IMR-90 (cell line): ENCODE measurements around the gene NKX1-1. TPM values are rescaled to one million over a fixed set of nuclear protein-coding genes. Genes with fewer than 3 reads are reported as not detected.

Experiments
- ATAC-seq: fragments of 200-7000 bp; cut with Tn5 transposase; 2 replicates; pipeline ENCODE4 v1.9.1; 2020; ENCODE audit warnings: low read depth, mild to moderate bottlenecking, moderate library complexity
- BruUV-seq: library from RNA; stranded (reverse); fragments of 400-500 nt; replicated peaks from 2 replicates; lab custom pipeline; 2021; lab: Mats Ljungman, UMichigan
- CTCF ChIA-PET: fragments of 300-600 bp; formaldehyde crosslinking; extraction: SDS; loops from one replicate; lab custom pipeline; 2021; ENCODE audit warnings: antibody characterized with exemption; lab: Yijun Ruan, JAX
- POLR2A ChIA-PET: fragments of 300-600 bp; sonication (Branson Sonifier 250); formaldehyde crosslinking; loops from one replicate; lab custom pipeline; 2022; ENCODE audit warnings: antibody characterized with exemption; ENCODE audit not compliant: unreplicated experiment; lab: Charles Lee
- DNase-seq: peaks from one replicate; pipeline ENCODE4 v3.0.0; 2013
- H2AFZ ChIP-seq: replicated peaks from 2 replicates; pipeline ENCODE3; 2013; ENCODE audit warnings: low read length, mild to moderate bottlenecking; ENCODE audit not compliant: poor library complexity
- H2AK5ac ChIP-seq: 2 replicates; pipeline ENCODE4 v1.6.1; 2013; ENCODE audit warnings: low read depth, low read length, inconsistent platforms
- H2AK9ac ChIP-seq: replicated peaks from 2 replicates; pipeline ENCODE3; 2013; ENCODE audit warnings: mild to moderate bottlenecking, low read depth, low read length, moderate library complexity; ENCODE audit not compliant: poor library complexity
- H2BK120ac ChIP-seq: 2 replicates; pipeline ENCODE4 v1.6.1; 2013; ENCODE audit warnings: low read depth, low read length, inconsistent platforms
- H2BK15ac ChIP-seq: 3 replicates; pipeline ENCODE4 v1.6.1; 2013; ENCODE audit warnings: low read depth, low read length, inconsistent platforms
- H2BK20ac ChIP-seq: 2 replicates; pipeline ENCODE4 v1.6.1; 2013; ENCODE audit warnings: low read depth, mild to moderate bottlenecking, inconsistent platforms, low read length, moderate library complexity
- H2BK5ac ChIP-seq: 2 replicates; pipeline ENCODE4 v1.6.1; 2013; ENCODE audit warnings: mild to moderate bottlenecking, low read depth, low read length, inconsistent platforms; ENCODE audit not compliant: poor library complexity, severe bottlenecking
- H3K14ac ChIP-seq: replicated peaks from 2 replicates; pipeline ENCODE4 v1.6.1; 2013; ENCODE audit warnings: low read depth, low read length, inconsistent platforms
- H3K18ac ChIP-seq: 2 replicates; pipeline ENCODE4 v1.6.1; 2013; ENCODE audit warnings: low read depth, low read length, control low read depth
- H3K23ac ChIP-seq: 2 replicates; pipeline ENCODE4 v1.6.1; 2013; ENCODE audit warnings: low read depth, low read length, inconsistent platforms
- H3K27ac ChIP-seq: 2 replicates; pipeline ENCODE4 v1.5.1; 2013; ENCODE audit warnings: mild to moderate bottlenecking, control low read depth, low read length; ENCODE audit not compliant: insufficient read depth
- H3K27me3 ChIP-seq: 2 replicates; pipeline ENCODE4 v1.6.1; 2013; ENCODE audit warnings: low read length; ENCODE audit not compliant: control insufficient read depth, insufficient read depth
- H3K36me3 ChIP-seq: 2 replicates; pipeline ENCODE4 v1.6.1; 2013; ENCODE audit warnings: low read length, mixed read lengths; ENCODE audit not compliant: control insufficient read depth, insufficient read depth
- H3K4ac ChIP-seq: 2 replicates; pipeline ENCODE4 v1.6.1; 2013; ENCODE audit warnings: low read depth, low read length, inconsistent platforms
- H3K4me1 ChIP-seq: 2 replicates; pipeline ENCODE4 v1.6.1; 2013; ENCODE audit warnings: low read length, mixed read lengths; ENCODE audit not compliant: control insufficient read depth, insufficient read depth
- H3K4me2 ChIP-seq: 2 replicates; pipeline ENCODE4 v1.6.1; 2013; ENCODE audit warnings: low read depth, mild to moderate bottlenecking, control low read depth, low read length, moderate library complexity
- H3K4me3 ChIP-seq: 2 replicates; pipeline ENCODE4 v1.5.1; 2013; ENCODE audit warnings: low read depth, mild to moderate bottlenecking, control low read depth, low read length, moderate library complexity; ENCODE audit not compliant: insufficient read depth
- H3K56ac ChIP-seq: 2 replicates; pipeline ENCODE4 v1.6.1; 2013; ENCODE audit warnings: low read length, inconsistent platforms; ENCODE audit not compliant: insufficient read depth; ENCODE audit errors: extremely low read depth
- H3K79me1 ChIP-seq, 2 experiments: 2 replicates each; pipeline ENCODE4 v1.6.1; 2013; ENCODE audit warnings: low read length in 2 of 2, inconsistent platforms in 1 of 2, low read depth in 1 of 2
- H3K9ac ChIP-seq: 2 replicates; pipeline ENCODE4 v1.6.1; 2013; ENCODE audit warnings: low read depth, low read length, control low read depth
- H3K9me1 ChIP-seq: 2 replicates; pipeline ENCODE4 v1.6.1; 2013; ENCODE audit warnings: low read length, inconsistent platforms; ENCODE audit not compliant: insufficient read depth
- H3K9me3 ChIP-seq: 2 replicates; pipeline ENCODE4 v1.6.1; 2013; ENCODE audit warnings: low read length; ENCODE audit not compliant: control insufficient read depth, insufficient read depth
- H4K20me1 ChIP-seq: 2 replicates; pipeline ENCODE4 v1.6.1; 2013; ENCODE audit warnings: low read length, inconsistent platforms; ENCODE audit not compliant: insufficient read depth
- H4K5ac ChIP-seq: 2 replicates; pipeline ENCODE4 v1.6.1; 2013; ENCODE audit warnings: mild to moderate bottlenecking, low read depth, low read length, control low read depth
- H4K8ac ChIP-seq, 2 experiments: 2 replicates each; pipeline ENCODE4 v1.6.1; 2013; ENCODE audit warnings: low read depth in 2 of 2, low read length in 2 of 2, control low read depth in 1 of 2, inconsistent platforms in 1 of 2
- H4K91ac ChIP-seq: 2 replicates; pipeline ENCODE4 v1.6.1; 2013; ENCODE audit warnings: low read depth, low read length, inconsistent platforms; ENCODE audit not compliant: insufficient read depth
- CEBPB ChIP-seq: IDR thresholded peaks from 2 replicates; pipeline ENCODE4 v1.6.1; 2012; ENCODE audit warnings: low read depth, low read length, improper control_type of control experiment
- FOS ChIP-seq: fragments of 150-350 bp; IDR thresholded peaks from 2 replicates; pipeline ENCODE4 v1.6.1; 2016; ENCODE audit warnings: low read depth, low read length
- MXI1 ChIP-seq: IDR thresholded peaks from 2 replicates; pipeline ENCODE4 v1.6.1; 2012; ENCODE audit warnings: low read depth, mild to moderate bottlenecking, low read length, moderate library complexity, borderline replicate concordance
- NFE2L2 ChIP-seq: fragments of 150-350 bp; IDR thresholded peaks from 2 replicates; pipeline ENCODE4 v1.6.1; 2016; ENCODE audit warnings: low read depth, mild to moderate bottlenecking, low read length
- POLR2A ChIP-seq: IDR thresholded peaks from 2 replicates; pipeline ENCODE4 v1.6.1; 2012; ENCODE audit warnings: mild to moderate bottlenecking, low read depth, low read length
- RCOR1 ChIP-seq: IDR thresholded peaks from 2 replicates; pipeline ENCODE4 v1.6.1; 2012; ENCODE audit warnings: mild to moderate bottlenecking, low read length, improper control_type of control experiment; ENCODE audit not compliant: insufficient replicate concordance
- RFX5 ChIP-seq: IDR thresholded peaks from 2 replicates; pipeline ENCODE4 v1.8.0; 2012; ENCODE audit warnings: low read depth, mild to moderate bottlenecking, low read length, moderate library complexity
- SMC3 ChIP-seq: fragments of 150-350 bp; IDR thresholded peaks from 2 replicates; pipeline ENCODE4 v1.6.1; 2016; ENCODE audit warnings: low read depth, mild to moderate bottlenecking, antibody characterized with exemption, low read length, moderate library complexity
- WGBS, 2 experiments: methylation state at CpG; one replicate each; pipeline versions ENCODE4 v1.1.5 to v1.1.7; 2013; ENCODE audit warnings: missing lambda C conversion rate in 2 of 2; ENCODE audit not compliant: insufficient read length in 1 of 2; ENCODE audit errors: extremely low coverage in 2 of 2; 5-methylcytosine and 5-hydroxymethylcytosine counted together
- dilution Hi-C: fragments of 300-500 bp; cut with HindIII; formaldehyde crosslinking; loops from one replicate; pipeline ENCODE4 v1.14.3; 2018; ENCODE audit warnings: low sequenced_read_pairs; ENCODE audit not compliant: unreplicated experiment
- in situ Hi-C: fragments of 300-500 bp; cut with MboI; formaldehyde crosslinking; loops from 3 replicates; pipeline ENCODE4 v1.14.3; 2019; ENCODE audit warnings: low sequenced_read_pairs, inconsistent platforms, mixed read lengths
- intact Hi-C: fragments of 100-400 bp; cut with micrococcal nuclease; formaldehyde crosslinking; loops from 2 replicates; pipeline ENCODE4 v1.10.0; 2022
- polyA plus RNA-seq, 3 experiments: library from polyadenylated mRNA; depleted of rRNA; stranded (reverse); fragments of >200 nt; gene quantifications; 2 replicates each; pipeline ENCODE4 v1.2.3, GENCODE V29; 2012; ENCODE audit warnings: low replicate concordance in 1 of 3
- total RNA-seq: library from RNA; depleted of rRNA; stranded (reverse); fragments of >200 nt; gene quantifications from 2 replicates; pipeline ENCODE4 v1.2.3, GENCODE V29; 2012
- TF ChIP-seq, protein P1 (sequence below): conservative IDR thresholded peaks from 2 replicates; pipeline ENCODE4 v1.5.1; 2012; ENCODE audit warnings: mild to moderate bottlenecking, low read depth, low read length, improper control_type of control experiment
- TF ChIP-seq, protein P2 (sequence below): fragments of 150-350 bp; IDR thresholded peaks from 2 replicates; pipeline ENCODE4 v1.6.1; 2017; ENCODE audit warnings: mild to moderate bottlenecking, antibody characterized with exemption, low read length, low read depth

Gene NKX1-1
- total and polyA plus RNA-seq, 2 of the 4 experiments (the other 2 are of a cell fraction) = not detected

DNA sequence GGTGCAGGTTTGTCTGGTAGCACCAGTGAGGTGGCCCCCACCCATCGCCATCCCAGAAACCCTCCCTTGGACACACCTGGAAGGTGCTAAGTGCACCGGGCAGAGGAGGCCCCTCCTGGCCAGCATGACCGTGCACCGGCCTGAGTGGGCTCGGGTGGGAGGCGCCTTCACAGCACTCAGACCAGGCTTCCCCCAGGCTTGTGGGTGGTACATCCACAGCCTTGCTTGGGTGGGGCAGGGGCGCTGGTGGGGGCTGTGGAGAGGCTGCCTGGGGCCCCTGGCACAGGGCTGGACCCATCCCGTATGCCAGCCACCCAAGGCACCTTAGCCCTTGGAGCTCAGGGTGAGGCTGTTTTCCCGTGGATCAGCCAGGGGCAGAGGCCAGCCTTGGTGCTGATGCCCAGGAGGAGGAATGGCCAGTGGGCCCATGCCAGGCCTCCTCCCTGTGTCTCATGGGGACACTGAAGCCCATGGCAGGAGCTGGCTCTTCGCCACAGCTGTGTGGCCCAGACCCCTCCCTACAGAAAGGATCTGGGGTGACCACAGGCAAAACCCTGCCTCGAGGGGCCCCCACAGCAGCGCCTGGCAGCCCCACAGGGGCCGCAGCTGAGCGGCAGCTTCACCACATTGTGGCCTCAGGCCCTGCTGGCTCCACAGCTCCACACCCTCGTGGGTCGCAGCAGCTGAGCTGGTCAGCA lies 21.4 kb downstream of the NKX1-1 start:
- BruUV-seq = no TSS peak
- no peak overlapping the region for H2AK5ac ChIP-seq
- no peak overlapping the region for H2AFZ ChIP-seq
- dilution Hi-C loops (no loop called here), in situ Hi-C loops (no loop called here), intact Hi-C loops (no loop called here)
- H3K23ac ChIP-seq = no peak overlapping the region
- TF ChIP-seq FOS = no peak
- no peak for TF ChIP-seq MXI1
- no peak for TF ChIP-seq RCOR1
- TF ChIP-seq, protein P1, sequence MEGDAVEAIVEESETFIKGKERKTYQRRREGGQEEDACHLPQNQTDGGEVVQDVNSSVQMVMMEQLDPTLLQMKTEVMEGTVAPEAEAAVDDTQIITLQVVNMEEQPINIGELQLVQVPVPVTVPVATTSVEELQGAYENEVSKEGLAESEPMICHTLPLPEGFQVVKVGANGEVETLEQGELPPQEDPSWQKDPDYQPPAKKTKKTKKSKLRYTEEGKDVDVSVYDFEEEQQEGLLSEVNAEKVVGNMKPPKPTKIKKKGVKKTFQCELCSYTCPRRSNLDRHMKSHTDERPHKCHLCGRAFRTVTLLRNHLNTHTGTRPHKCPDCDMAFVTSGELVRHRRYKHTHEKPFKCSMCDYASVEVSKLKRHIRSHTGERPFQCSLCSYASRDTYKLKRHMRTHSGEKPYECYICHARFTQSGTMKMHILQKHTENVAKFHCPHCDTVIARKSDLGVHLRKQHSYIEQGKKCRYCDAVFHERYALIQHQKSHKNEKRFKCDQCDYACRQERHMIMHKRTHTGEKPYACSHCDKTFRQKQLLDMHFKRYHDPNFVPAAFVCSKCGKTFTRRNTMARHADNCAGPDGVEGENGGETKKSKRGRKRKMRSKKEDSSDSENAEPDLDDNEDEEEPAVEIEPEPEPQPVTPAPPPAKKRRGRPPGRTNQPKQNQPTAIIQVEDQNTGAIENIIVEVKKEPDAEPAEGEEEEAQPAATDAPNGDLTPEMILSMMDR = no peak
- no peak for TF ChIP-seq RFX5
- TF ChIP-seq SMC3 = no peak
- no peak for TF ChIP-seq NFE2L2
- TF ChIP-seq, protein P2, sequence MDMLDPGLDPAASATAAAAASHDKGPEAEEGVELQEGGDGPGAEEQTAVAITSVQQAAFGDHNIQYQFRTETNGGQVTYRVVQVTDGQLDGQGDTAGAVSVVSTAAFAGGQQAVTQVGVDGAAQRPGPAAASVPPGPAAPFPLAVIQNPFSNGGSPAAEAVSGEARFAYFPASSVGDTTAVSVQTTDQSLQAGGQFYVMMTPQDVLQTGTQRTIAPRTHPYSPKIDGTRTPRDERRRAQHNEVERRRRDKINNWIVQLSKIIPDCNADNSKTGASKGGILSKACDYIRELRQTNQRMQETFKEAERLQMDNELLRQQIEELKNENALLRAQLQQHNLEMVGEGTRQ = no peak
- no peak for TF ChIP-seq CEBPB
- no peak for TF ChIP-seq POLR2A
- no peak overlapping the region for H3K56ac ChIP-seq
- no peaks in the 10 kb centered on the region for H3K9me1 ChIP-seq
- H2BK15ac ChIP-seq = no peak overlapping the region
- no peak overlapping the region for H3K4ac ChIP-seq
- H3K36me3 ChIP-seq = peaks cover 27% of the 10 kb centered on the region
- no peak overlapping the region for H3K4me2 ChIP-seq
- no peaks in the 10 kb centered on the region for H3K79me1 ChIP-seq
- ChIA-PET CTCF (no interaction called here), POLR2A (no interaction called here)
- ATAC-seq (no peak), DNase-seq (no peak)
- no peaks in the 10 kb centered on the region for H3K4me1 ChIP-seq
- H3K27me3 ChIP-seq = no peaks in the 10 kb centered on the region
- no peak overlapping the region for H3K14ac ChIP-seq
- H2BK20ac ChIP-seq = no peak overlapping the region
- no peaks in the 10 kb centered on the region for H4K20me1 ChIP-seq
- H4K8ac ChIP-seq = no peak overlapping the region
- no peak overlapping the region for H3K18ac ChIP-seq
- no peak overlapping the region for H2AK9ac ChIP-seq
- H3K9ac ChIP-seq = no peak overlapping the region
- no peak overlapping the region for H2BK5ac ChIP-seq
- H2BK120ac ChIP-seq = no peak overlapping the region
- H3K4me3 ChIP-seq = no peak overlapping the region
- H4K5ac ChIP-seq = no peak overlapping the region
- H3K9me3 ChIP-seq = peaks cover 2% of the 10 kb centered on the region; the same call in 1 of the 2 replicates
- H3K27ac ChIP-seq = no peak overlapping the region
- H4K91ac ChIP-seq = no peak overlapping the region
- WGBS, 2 experiments = 89% methylated on average over 5 of the region's 16 CpGs; no CpG with 5 or more reads in 1 of the 2 experiments
